HEK293 (cell line): ENCODE measurements around the gene CD302.
"Not testable (repeated sequence)": the region's sequence is repeated elsewhere in the genome, so short reads cannot be mapped to it uniquely, and the experiment has no call there.

Experiments used
- CTCF ChIA-PET: fragments of 350-600 bp; formaldehyde crosslinking; extraction: SDS; loops from one replicate; lab custom pipeline; 2021; ENCODE audit warnings: antibody characterized with exemption; lab: Yijun Ruan, JAX
- POLR2A ChIA-PET: fragments of 300-600 bp; formaldehyde crosslinking; extraction: SDS; loops from one replicate; lab custom pipeline; 2020; ENCODE audit warnings: antibody characterized with exemption, inconsistent platforms; lab: Yijun Ruan, JAX
- H3K27ac ChIP-seq: fragments of 200-500 bp; sonication (Bioruptor generic); 2 replicates; pipeline ENCODE4 v1.5.1; 2014; ENCODE audit warnings: low read depth, low read length, control low read depth, inconsistent platforms; ENCODE audit errors: extremely low read depth
- H3K36me3 ChIP-seq, 2 experiments: fragments of 200-500 bp in 1 of 2; sonication (Bioruptor generic) in 1 of 2; 1 replicate in 1 of 2; 2 replicates in 1 of 2; pipeline ENCODE4 v1.5.1; 2014 to 2017; ENCODE audit warnings: inconsistent platforms in 2 of 2, low read length in 2 of 2; ENCODE audit not compliant: control insufficient read depth in 2 of 2, insufficient read depth in 1 of 2
- H3K4me1 ChIP-seq: fragments of 200-500 bp; sonication (Bioruptor generic); 2 replicates; pipeline ENCODE4 v1.5.1; 2014; ENCODE audit warnings: mild to moderate bottlenecking, low read length, inconsistent platforms; ENCODE audit not compliant: control insufficient read depth, insufficient read depth
- H3K4me3 ChIP-seq: 2 replicates; pipeline ENCODE4 v1.5.1; 2011; ENCODE audit warnings: low read depth, mild to moderate bottlenecking, control low read depth, low read length, moderate library complexity
- H3K9me3 ChIP-seq: fragments of 200-500 bp; sonication (Bioruptor generic); 2 replicates; pipeline ENCODE4 v1.5.1; 2014; ENCODE audit warnings: low read depth, low read length, inconsistent platforms; ENCODE audit not compliant: control insufficient read depth, insufficient read depth
- EGR2 ChIP-seq: fragments of 450-650 bp; formaldehyde crosslinking; IDR thresholded peaks from 2 replicates; pipeline ENCODE4 v1.5.1; 2016; ENCODE audit warnings: low read depth, missing biosample characterization, missing genetic modification characterization
- HOXD13 ChIP-seq: sonication (generic); formaldehyde crosslinking; IDR thresholded peaks from 2 replicates; pipeline ENCODE4 v1.8.0; 2022; ENCODE audit warnings: missing genetic modification reagents, borderline replicate concordance
- KLF10 ChIP-seq: fragments of 450-650 bp; IDR thresholded peaks from 2 replicates; pipeline ENCODE4 v1.5.1; 2018; ENCODE audit warnings: missing biosample characterization, mild to moderate bottlenecking, missing genetic modification characterization
- SCRT2 ChIP-seq: fragments of 450-650 bp; formaldehyde crosslinking; IDR thresholded peaks from 2 replicates; pipeline ENCODE4 v1.5.1; 2016; ENCODE audit warnings: missing biosample characterization, missing genetic modification characterization
- ZBTB48 ChIP-seq: fragments of 450-650 bp; formaldehyde crosslinking; IDR thresholded peaks from 2 replicates; pipeline ENCODE4 v1.5.1; 2016; ENCODE audit warnings: missing biosample characterization, missing genetic modification characterization
- ZNF146 ChIP-seq: fragments of 450-650 bp; formaldehyde crosslinking; IDR thresholded peaks from 2 replicates; pipeline ENCODE4 v1.5.1; 2016; ENCODE audit warnings: missing biosample characterization, missing genetic modification characterization
- ZNF184 ChIP-seq: fragments of 450-650 bp; IDR thresholded peaks from 2 replicates; pipeline ENCODE4 v1.5.1; 2018; ENCODE audit warnings: missing biosample characterization, mild to moderate bottlenecking, missing genetic modification characterization
- ZNF26 ChIP-seq: fragments of 450-650 bp; formaldehyde crosslinking; IDR thresholded peaks from 2 replicates; pipeline ENCODE4 v1.5.1; 2016; ENCODE audit warnings: missing biosample characterization, missing genetic modification characterization
- ZNF280D ChIP-seq: fragments of 450-650 bp; formaldehyde crosslinking; IDR thresholded peaks from 2 replicates; pipeline ENCODE4 v1.5.1; 2016; ENCODE audit warnings: missing biosample characterization, missing genetic modification characterization
- ZNF341 ChIP-seq: fragments of 450-650 bp; formaldehyde crosslinking; IDR thresholded peaks from 2 replicates; pipeline ENCODE4; 2016; ENCODE audit warnings: low read depth, missing biosample characterization, missing genetic modification characterization
- ZNF391 ChIP-seq: fragments of 450-650 bp; formaldehyde crosslinking; IDR thresholded peaks from 2 replicates; pipeline ENCODE4 v1.5.1; 2016; ENCODE audit warnings: low read depth, missing biosample characterization, missing genetic modification characterization, borderline replicate concordance
- ZNF560 ChIP-seq: fragments of 450-650 bp; formaldehyde crosslinking; IDR thresholded peaks from 2 replicates; pipeline ENCODE4 v1.5.1; 2017; ENCODE audit warnings: missing biosample characterization, missing genetic modification characterization, borderline replicate concordance
- ZNF571 ChIP-seq: fragments of 450-650 bp; formaldehyde crosslinking; IDR thresholded peaks from 2 replicates; pipeline ENCODE4 v1.5.0; 2017; ENCODE audit warnings: missing biosample characterization, missing genetic modification characterization
- ZNF623 ChIP-seq: fragments of 450-650 bp; formaldehyde crosslinking; IDR thresholded peaks from 2 replicates; pipeline ENCODE4 v1.5.1; 2016; ENCODE audit warnings: missing biosample characterization, missing genetic modification characterization
- ZNF660 ChIP-seq: fragments of 450-650 bp; IDR thresholded peaks from 2 replicates; pipeline ENCODE4 v1.5.1; 2018; ENCODE audit warnings: missing biosample characterization, mild to moderate bottlenecking, missing genetic modification characterization
- TF ChIP-seq, protein P1 (sequence below): fragments of 450-650 bp; formaldehyde crosslinking; IDR thresholded peaks from 2 replicates; pipeline ENCODE4 v1.5.1; 2016; ENCODE audit warnings: missing biosample characterization, missing genetic modification characterization
- TF ChIP-seq, protein P2 (sequence below): fragments of 450-650 bp; formaldehyde crosslinking; IDR thresholded peaks from 2 replicates; pipeline ENCODE4 v1.5.1; 2016; ENCODE audit warnings: missing biosample characterization, missing genetic modification characterization
- TF ChIP-seq, protein P3 (sequence below): fragments of 450-650 bp; formaldehyde crosslinking; IDR thresholded peaks from 2 replicates; pipeline ENCODE4 v1.5.1; 2016; ENCODE audit warnings: missing biosample characterization, missing genetic modification characterization

Gene CD302

DNA sequence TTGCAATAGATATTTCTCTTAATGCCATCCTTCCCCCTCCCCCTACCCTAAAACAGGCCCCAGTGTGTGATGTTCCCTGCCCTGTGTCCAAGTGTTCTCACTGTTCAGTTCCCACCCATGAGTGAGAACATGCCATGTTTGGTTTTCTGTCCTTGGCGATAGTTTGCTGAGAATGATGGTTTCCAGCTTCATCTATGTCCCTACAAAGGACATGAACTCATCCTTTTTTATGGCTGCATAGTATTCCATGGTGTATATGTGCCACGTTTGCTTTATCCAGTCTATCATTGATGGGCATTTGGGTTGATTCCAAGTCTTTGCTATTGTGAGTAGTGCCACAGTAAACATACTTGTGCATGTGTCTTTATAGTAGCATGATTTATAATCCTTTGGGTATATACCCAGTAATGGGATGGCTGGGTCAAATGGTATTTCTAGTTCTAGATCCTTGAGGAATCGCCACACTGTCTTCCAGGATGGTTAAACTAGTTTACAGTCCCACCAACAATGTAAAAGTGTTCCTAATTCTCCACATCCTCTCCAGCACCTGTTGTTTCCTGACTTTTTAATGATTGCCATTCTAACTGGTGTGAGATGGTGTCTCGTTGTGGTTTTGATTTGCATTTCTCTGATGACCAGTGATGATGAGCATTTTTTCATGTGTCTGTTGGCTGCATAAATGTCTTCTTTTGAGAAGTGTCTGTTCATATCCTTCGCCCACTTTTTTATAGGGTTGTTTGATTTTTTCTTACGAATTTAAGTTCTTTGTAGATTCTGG, 73.0 kb downstream of the CD302 start:
- TF ChIP-seq, protein P1, sequence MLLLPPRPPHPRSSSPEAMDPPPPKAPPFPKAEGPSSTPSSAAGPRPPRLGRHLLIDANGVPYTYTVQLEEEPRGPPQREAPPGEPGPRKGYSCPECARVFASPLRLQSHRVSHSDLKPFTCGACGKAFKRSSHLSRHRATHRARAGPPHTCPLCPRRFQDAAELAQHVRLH (tag by site-specific recombination), result peak; percentile 51; the same call in 1 of the 2 replicates
- TF ChIP-seq ZNF280D (tag by site-specific recombination), result peak; percentile 54; the same call in 1 of the 2 replicates
- peak; percentile 91 for TF ChIP-seq ZNF184 (tag by site-specific recombination)
- 0 out of 2 replicates have a peak, but pooled peaks have one; percentile 26 for TF ChIP-seq SCRT2
- TF ChIP-seq ZNF146 (tag by site-specific recombination), result peak; percentile 96
- CTCF ChIA-PET, result interaction anchor here (0.6 kb wide), 1 partner anchor 567 kb away, joined by 3 read pairs; no protein-coding TSS in a partner anchor
- H3K4me3 ChIP-seq, H3K4me1 ChIP-seq, H3K27ac ChIP-seq, POLR2A ChIA-PET, H3K9me3 ChIP-seq: not testable (repeated sequence)
- peaks cover 30 to 76% of the 10 kb centered on the region in 2 experiments for H3K36me3 ChIP-seq

DNA sequence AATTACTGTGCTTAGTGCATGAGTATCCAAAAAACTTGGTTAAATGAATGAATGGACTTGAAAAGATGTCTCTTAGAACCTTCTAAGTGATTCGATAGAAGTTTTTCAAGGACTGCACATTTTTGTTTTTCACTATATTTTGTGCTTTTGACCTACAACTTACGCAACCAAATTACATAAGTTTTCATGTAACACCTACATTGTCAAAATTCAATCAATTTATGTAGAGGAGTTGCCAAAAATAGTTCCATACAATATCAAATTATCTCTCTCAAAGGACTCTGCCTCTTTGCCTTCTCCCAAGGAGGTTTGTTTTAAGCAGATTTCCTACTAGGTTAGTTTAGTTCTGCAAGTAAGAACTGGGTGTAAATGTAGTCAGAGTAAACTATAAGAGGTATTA, 75.4 kb downstream of the CD302 start:
- ChIA-PET POLR2A (no interaction called here), CTCF (interaction anchor here (2.0 kb wide), 1 partner anchor 10 kb away, joined by 6 read pairs; the partner anchor contains the start of gene MARCHF7)
- TF ChIP-seq, protein P2, sequence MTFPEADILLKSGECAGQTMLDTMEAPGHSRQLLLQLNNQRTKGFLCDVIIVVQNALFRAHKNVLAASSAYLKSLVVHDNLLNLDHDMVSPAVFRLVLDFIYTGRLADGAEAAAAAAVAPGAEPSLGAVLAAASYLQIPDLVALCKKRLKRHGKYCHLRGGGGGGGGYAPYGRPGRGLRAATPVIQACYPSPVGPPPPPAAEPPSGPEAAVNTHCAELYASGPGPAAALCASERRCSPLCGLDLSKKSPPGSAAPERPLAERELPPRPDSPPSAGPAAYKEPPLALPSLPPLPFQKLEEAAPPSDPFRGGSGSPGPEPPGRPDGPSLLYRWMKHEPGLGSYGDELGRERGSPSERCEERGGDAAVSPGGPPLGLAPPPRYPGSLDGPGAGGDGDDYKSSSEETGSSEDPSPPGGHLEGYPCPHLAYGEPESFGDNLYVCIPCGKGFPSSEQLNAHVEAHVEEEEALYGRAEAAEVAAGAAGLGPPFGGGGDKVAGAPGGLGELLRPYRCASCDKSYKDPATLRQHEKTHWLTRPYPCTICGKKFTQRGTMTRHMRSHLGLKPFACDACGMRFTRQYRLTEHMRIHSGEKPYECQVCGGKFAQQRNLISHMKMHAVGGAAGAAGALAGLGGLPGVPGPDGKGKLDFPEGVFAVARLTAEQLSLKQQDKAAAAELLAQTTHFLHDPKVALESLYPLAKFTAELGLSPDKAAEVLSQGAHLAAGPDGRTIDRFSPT (tag by site-specific recombination), result no peak
- TF ChIP-seq ZNF571 (tag by site-specific recombination) (no peak), EGR2 (tag by site-specific recombination) (no peak), ZNF391 (tag by site-specific recombination) (no peak), ZNF660 (tag by site-specific recombination) (no peak), HOXD13 (no peak)
- H3K4me3 ChIP-seq, result no peak overlapping the region
- H3K9me3 ChIP-seq, result no peaks in the 10 kb centered on the region
- H3K4me1 ChIP-seq, result no peaks in the 10 kb centered on the region; the same call in 1 of the 2 replicates
- no peak overlapping the region for H3K27ac ChIP-seq
- H3K36me3 ChIP-seq, result peaks cover 32 to 80% of the 10 kb centered on the region in 2 experiments

DNA sequence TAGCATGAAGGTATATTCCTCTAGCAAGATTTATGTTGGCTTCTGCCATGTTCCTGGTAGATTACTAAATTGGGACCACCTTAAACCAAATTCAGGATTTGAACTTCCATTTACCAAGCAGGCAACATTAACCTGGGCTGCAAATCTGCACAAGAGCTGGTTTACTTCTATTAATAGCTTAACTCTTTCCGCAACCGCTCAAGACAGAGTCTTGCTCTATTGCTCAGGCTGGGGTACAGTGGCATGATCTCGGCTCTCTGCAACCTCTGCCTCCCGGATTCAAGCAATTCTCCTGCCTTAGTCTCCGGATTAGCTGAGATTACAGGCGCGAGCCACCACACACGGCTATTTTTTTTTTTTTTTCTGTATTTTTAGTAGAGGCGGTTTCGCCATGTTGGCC, 77.3 kb downstream of the CD302 start:
- H3K36me3 ChIP-seq, result peaks cover 40 to 93% of the 10 kb centered on the region in 2 experiments
- H3K27ac ChIP-seq, result no peak overlapping the region
- no peaks in the 10 kb centered on the region for H3K9me3 ChIP-seq
- CTCF ChIA-PET, result interaction anchor here (2.0 kb wide), 1 partner anchor 8 kb away, joined by 6 read pairs; the partner anchor contains the start of gene MARCHF7
- no peak overlapping the region for H3K4me3 ChIP-seq
- H3K4me1 ChIP-seq, result no peaks in the 10 kb centered on the region
- POLR2A ChIA-PET, result no interaction called here
- TF ChIP-seq KLF10 (tag by site-specific recombination) (no peak), ZNF26 (tag by site-specific recombination) (no peak), ZBTB48 (no peak), ZNF341 (tag by site-specific recombination) (no peak), ZNF623 (tag by site-specific recombination) (no peak), ZNF560 (no peak)
- TF ChIP-seq, protein P3, sequence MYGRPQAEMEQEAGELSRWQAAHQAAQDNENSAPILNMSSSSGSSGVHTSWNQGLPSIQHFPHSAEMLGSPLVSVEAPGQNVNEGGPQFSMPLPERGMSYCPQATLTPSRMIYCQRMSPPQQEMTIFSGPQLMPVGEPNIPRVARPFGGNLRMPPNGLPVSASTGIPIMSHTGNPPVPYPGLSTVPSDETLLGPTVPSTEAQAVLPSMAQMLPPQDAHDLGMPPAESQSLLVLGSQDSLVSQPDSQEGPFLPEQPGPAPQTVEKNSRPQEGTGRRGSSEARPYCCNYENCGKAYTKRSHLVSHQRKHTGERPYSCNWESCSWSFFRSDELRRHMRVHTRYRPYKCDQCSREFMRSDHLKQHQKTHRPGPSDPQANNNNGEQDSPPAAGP (tag by site-specific recombination), result no peak
